Stimulated activated CD8-positive, alpha-beta memory T cell treated with anti-CD3 and anti-CD28 coated beads, Interleukin-12 subunit alpha, Interleukin-12 subunit beta, amount 100 ng/mL, for 4 hours (primary cell): ENCODE measurements around the gene MAGI2.
"Not testable (repeated sequence)": the region's sequence is repeated elsewhere in the genome, so short reads cannot be mapped to it uniquely, and the experiment has no call there.

Source experiments
- DNase-seq: peaks from one replicate; pipeline ENCODE4 v3.0.0-alpha.2; 2020; ENCODE audit warnings: low read depth

MAGI2 gene

GRCh38 chr7:78543976-78544375 lies 909.5 kb downstream of the MAGI2 start:
- DNase-seq, result no peak

- no peak for DNase-seq
Measured at GRCh38 chr7:78542981-78543380, 910.5 kb downstream of the MAGI2 start.

GRCh38 chr7:78542541-78542940 lies 910.9 kb downstream of the MAGI2 start:
- DNase-seq, result no peak

GRCh38 chr7:78539825-78540224 lies 913.6 kb downstream of the MAGI2 start:
- no peak for DNase-seq

GRCh38 chr7:78535655-78536054 lies 917.8 kb downstream of the MAGI2 start:
- DNase-seq, result no peak

GRCh38 chr7:78530351-78530750 lies 923.1 kb downstream of the MAGI2 start:
- DNase-seq, result no peak

GRCh38 chr7:78529392-78529791 lies 924.1 kb downstream of the MAGI2 start:
- no peak for DNase-seq

GRCh38 chr7:78528964-78529363 lies 924.5 kb downstream of the MAGI2 start:
- DNase-seq, result no peak

GRCh38 chr7:78523930-78524329 lies 929.5 kb downstream of the MAGI2 start:
- no peak for DNase-seq

GRCh38 chr7:78521961-78522360 lies 931.5 kb downstream of the MAGI2 start:
- no peak for DNase-seq

GRCh38 chr7:78516450-78516849 lies 937.0 kb downstream of the MAGI2 start:
- no peak for DNase-seq

- no peak for DNase-seq
Measured at GRCh38 chr7:78514634-78515033, 938.8 kb downstream of the MAGI2 start.

GRCh38 chr7:78510580-78511188 lies 942.8 kb downstream of the MAGI2 start:
- DNase-seq, result no peak

GRCh38 chr7:78503301-78503700 lies 950.2 kb downstream of the MAGI2 start:
- not testable (repeated sequence) for DNase-seq

GRCh38 chr7:78501064-78501463 lies 952.4 kb downstream of the MAGI2 start:
- no peak for DNase-seq

GRCh38 chr7:78499971-78500370 lies 953.5 kb downstream of the MAGI2 start:
- DNase-seq, result no peak

- DNase-seq, result no peak
Measured at GRCh38 chr7:78499283-78499682, 954.2 kb downstream of the MAGI2 start.

GRCh38 chr7:78497728-78498427 lies 955.6 kb downstream of the MAGI2 start:
- DNase-seq, result no peak

GRCh38 chr7:78496096-78496630 lies 957.3 kb downstream of the MAGI2 start:
- DNase-seq, result no peak

GRCh38 chr7:78493401-78493800 lies 960.1 kb downstream of the MAGI2 start:
- no peak for DNase-seq

GRCh38 chr7:78492146-78492545 lies 961.3 kb downstream of the MAGI2 start:
- DNase-seq, result no peak

GRCh38 chr7:78490524-78490923 lies 962.9 kb downstream of the MAGI2 start:
- DNase-seq, result no peak

GRCh38 chr7:78489476-78490240 lies 963.8 kb downstream of the MAGI2 start:
- DNase-seq, result no peak
